HG02798 (cell line): ENCODE measurements around the gene SPDEF.

ENCODE experiments used
- ATAC-seq: cut with Tn5 transposase; IDR thresholded peaks from one replicate; pipeline ENCODE4 v1.9.1; 2021; ENCODE audit warnings: mild to moderate bottlenecking; ENCODE audit not compliant: unreplicated experiment, poor library complexity

SPDEF gene

DNA sequence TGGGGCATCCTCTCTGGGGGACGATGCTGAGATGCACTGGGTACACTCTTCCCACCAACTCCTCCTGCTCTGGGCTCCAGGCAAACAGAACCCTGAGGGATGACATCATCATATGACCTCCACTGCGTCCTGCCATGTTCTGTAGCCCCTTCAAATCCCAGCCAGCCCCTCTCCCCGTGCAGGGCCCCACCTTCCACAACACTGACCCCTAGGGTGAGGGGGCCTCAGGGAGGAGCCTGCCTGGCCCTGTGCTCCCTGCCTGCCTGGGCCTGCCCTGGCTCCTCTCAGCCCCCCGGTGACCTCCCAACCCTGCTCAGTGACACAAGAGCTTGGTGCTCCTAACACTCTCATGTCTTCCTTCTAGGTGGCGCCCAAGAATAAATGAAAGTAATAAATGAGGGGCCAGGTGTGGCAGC lies 9.6 kb upstream of the SPDEF start:
- no peak for ATAC-seq

DNA sequence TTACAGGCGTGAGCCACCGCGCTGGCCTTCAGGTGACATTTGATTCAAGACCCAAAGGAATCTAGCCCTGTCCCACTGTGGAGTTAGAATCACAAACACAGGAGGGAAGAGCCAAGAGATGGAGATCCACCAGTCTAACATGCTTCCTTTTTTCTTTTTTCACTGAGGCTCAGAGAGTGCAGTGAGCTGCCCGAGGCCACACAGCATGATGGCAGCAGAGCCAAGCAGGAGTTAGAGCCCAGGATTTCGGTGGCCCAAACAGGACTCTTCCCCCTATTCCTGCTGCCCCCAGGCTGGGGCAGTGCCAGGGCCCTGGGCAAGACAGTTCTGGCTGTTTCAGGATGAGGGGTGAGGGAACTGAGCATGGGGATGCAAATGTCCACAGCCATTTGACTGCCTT lies 8.1 kb upstream of the SPDEF start:
- ATAC-seq = no peak

DNA sequence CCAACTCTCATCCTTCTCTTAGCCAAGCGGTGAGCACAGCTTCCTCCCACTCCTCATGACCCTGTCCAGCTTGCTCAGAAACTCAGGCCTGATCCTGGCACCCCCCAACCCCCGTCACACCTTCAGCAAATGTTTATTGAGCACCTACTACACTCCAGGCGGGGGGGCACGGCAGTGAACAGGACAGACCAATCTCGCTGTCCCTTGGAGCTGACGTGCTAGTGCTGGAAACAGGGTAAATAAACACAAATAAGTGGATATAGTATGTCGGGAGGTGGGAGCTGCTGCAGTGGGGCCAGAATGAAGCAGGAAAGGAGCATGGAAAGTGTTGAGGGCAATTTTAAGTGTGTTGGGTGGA lies 7.4 kb upstream of the SPDEF start:
- ATAC-seq = no peak

DNA sequence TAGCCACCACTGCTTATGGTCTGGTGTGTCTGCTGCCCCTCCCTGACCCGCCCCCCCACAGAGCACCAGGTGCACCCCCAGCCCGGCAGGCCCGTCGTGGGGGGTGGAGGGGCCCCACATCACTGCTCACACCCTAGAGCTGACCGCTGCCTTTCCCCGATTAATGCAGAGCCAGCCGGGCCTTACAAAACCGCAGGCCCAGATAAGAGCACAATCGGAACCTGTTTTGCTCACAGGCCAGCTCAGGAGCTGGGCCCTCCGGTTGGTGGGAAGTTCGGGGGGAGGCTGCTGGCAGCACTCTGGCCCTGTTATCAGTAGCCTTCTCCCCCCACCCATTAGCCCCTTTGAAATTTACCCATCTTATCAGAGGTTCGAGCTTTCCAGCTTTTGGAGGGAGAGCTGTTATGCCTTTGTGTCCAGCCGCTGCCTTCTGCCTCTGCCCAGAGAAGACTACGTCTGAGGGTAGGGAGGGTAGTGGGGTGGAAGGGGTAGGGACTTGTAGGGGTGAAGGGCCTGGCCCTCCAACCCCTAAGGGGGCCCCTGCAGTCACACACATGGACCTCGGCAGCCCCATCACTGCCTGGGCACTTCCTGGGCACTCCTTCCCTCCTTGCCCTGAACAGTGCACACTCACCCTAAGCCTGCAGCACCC lies 6.9 kb upstream of the SPDEF start:
- ATAC-seq = no peak

- no peak for ATAC-seq
Measured at GRCh38 chr6:34562350-34562749, 6.2 kb upstream of the SPDEF start.

GRCh38 chr6:34561227-34561530 lies 5.0 kb upstream of the SPDEF start:
- no peak for ATAC-seq

DNA sequence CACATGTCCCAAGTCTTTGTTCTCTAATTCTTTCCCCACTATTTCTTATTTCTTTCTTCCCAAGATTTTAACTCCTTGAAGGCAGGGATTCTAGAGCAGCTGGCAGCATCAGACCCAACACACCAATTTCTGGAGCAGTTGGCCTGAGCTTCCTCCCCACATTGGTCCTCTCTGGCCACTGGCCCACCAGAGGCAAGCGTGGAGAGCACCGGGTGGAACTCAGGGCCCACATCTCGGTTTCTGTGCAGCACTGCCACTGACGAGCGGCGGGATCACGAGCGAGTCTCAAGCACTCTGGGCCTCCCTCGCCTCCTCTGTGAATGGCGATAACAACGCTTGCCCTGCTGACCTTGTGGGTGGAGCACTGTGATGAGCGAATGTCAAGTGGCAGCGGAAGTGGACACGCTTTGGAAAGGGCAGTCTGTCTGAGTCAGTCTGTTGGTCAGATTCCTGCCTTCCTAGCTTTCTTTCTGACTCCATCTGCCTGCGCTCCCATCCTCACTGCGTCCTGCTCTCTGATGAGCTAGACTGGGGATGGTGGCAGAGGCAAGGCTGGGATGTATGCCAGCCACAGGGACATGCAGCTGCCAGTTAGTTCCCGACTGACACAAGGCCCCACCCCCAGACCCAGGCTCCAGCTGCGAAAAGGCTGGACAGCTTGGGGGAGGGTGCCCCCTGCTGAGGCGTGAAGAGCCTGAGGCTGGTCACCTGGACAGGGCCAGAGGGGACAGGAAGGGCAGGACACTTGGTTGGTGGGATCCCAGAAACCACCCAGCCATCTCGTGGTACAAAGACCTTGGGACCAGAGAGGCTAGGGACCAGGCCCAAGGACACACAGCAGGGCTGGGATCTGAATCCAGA lies 4.5 kb upstream of the SPDEF start:
- no peak for ATAC-seq

DNA sequence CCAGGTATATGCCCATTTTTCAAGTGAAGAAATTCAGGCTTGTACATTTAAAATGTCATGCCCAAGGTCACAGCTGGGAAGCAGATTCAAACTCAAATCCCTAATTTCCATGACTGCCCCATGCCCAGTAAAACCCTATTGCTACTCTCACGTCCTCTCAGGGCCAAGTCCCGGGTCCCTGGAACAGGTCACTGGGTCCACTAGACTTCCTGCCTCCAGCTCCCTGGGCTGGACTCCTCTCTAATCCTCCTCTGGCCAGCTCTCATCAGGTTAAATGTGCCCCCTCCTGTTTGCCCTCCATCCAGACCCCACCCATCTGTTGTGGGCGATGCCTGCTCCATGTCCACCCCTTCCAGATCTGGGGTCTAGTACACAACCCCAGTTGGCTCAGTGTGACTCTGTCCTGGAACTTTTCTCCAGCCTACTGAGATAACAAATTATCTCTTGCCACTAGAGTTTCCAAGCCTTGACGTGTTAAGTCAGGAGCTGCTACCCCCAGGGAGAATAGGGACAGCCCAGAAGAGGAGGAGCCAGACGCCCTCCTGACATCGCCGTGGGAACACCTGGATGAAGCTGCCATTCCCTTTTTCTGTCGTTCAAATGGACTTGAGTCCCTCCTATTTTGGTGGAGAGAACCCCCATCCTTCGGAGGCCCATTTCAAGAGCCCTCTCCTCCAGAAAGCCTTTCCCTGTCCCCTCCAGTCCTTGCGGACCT lies 3.7 kb upstream of the SPDEF start:
- ATAC-seq = no peak

GRCh38 chr6:34558172-34558714 lies 2.1 kb upstream of the SPDEF start:
- no peak for ATAC-seq

GRCh38 chr6:34557228-34557627 lies 1.1 kb upstream of the SPDEF start:
- ATAC-seq = no peak

DNA sequence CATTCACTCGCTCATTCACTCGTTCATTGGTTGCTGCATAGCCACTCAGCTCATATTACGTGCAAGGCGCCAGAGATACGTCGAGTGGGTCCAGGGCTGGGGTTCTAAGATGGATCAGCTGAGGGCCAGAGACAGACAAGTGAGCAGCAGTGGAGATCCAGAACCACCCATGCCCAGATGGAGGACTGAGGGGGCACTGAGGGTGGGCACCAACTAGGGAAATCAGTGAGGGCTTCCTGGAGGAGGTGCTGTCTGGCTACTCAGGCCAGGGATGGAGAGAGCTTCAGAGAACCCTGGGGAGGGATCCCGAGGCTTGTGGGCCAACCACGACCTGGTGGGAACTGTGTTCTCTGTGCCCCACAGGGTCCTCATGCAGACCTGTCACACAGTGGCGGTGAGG lies 364 bp upstream of the SPDEF start:
- no peak for ATAC-seq

DNA sequence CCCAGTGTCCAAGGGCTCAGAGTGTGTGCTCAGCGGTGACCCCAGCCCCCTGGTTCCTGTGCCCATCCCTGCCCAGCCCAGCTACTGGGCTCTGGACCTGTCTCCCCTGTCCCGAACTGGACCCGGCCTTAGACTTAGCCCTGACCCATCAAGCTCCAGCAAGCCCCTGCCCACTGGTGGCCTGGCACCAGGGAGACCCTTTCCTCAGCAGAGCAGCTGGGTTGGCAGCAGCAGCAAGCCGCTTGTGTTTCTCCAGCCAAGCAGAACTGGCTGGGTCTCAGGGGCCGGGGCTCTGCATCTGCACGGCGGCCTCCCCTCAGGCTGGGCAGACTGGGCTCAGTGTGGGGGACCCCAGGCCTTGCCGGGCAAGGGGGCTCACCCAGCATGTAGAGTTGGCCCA lies 801 bp downstream of the SPDEF start:
- no peak for ATAC-seq

GRCh38 chr6:34555007-34555322 lies 1.2 kb downstream of the SPDEF start:
- ATAC-seq = no peak

GRCh38 chr6:34554291-34555006 lies 1.7 kb downstream of the SPDEF start:
- ATAC-seq = no peak

DNA sequence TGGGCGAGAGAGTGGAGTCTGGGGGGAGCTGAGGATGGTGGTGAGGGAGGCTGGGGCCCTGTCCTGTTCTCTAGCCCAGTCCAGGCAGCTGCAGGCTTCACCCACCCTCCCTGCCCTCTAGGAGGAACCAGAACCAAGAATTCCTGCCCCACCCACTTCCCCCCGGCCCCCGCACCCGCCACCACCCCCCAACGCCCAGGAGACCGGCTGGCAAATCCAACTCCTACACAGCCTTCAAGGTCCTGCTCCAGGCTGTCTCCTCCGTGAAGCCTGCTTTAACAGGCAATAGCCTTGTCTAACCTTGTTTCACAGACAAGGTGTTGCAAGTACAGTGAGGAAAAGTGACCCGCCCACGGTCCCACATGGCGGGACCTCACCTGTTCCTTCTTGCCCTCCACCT lies 2.4 kb downstream of the SPDEF start:
- ATAC-seq = no peak

GRCh38 chr6:34553146-34553545 lies 3.0 kb downstream of the SPDEF start:
- no peak for ATAC-seq

- no peak for ATAC-seq
Measured at GRCh38 chr6:34552620-34553019, 3.5 kb downstream of the SPDEF start.

DNA sequence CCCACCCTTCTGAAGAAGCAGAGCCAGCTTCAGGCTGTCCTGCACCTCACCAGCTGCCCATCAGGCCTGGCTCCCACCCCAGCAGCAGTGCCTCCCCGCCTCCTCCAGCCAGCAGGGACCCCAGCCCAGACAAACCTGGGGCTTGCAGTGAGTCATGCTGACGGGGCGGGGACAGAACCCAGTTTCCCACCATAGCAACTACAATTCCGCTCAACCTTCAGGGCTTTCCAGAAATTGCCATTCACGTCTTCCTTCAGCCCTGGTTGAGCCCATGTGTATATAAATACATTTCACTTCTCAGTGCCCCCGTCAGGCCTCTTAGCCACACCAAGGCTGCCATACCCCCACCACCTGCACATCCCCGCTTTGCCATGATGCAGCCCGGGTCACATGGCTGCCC lies 4.4 kb downstream of the SPDEF start:
- no peak for ATAC-seq

GRCh38 chr6:34549804-34550202 lies 6.3 kb downstream of the SPDEF start:
- ATAC-seq = no peak

DNA sequence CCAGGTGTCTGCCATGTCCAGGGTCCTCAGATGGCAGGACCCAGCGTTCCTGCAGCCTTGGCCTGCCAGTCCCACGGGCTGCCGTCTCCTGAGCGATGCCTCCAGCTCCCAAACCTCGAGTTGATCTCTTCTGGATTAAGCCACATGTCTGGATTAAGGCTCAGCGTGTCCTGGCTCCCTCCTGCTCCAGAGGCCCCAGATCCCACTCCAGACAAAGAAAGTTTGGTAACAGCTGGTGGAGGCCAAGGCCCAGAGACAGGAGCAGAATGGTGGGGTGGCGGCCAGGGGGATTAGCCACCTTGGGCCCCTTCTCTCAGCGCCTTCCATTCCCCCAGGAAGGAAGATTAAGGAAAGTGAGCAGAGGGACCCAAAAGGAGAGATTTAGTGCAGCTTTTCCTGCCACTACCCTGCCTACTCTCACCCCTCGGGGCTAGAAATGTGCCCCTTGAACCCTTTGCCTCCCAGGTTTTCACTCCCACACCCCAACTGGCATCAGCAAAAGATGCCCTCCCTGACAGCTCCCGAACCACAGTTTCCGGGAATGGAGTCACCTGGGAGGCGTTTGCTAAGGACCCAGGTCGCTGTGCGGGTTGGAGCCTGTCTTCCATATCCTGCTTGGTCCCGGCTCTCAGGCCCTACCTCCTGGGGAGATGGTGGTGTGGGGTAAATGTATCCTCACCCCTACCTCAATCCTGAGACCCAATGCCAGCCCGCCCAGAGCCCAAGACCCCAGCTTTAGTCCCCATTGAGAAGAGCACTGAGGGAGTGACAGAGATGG lies 6.9 kb downstream of the SPDEF start:
- ATAC-seq = no peak
